ENCODE data around the gene RAB6A. TPM values are rescaled to one million over a fixed set of nuclear protein-coding genes. Genes with fewer than 3 reads are reported as not detected.
"Not testable (repeated sequence)": the region's sequence is repeated elsewhere in the genome, so short reads cannot be mapped to it uniquely, and the experiment has no call there.

Gene RAB6A
- total RNA-seq, 2 donors from 2014 or later: 179 to 247 TPM

GRCh38 chr11:73743045-73743444 lies 17.8 kb downstream of the RAB6A start:
- peaks cover 18 to 39% of the 10 kb centered on the region in 2 donors for H3K4me1 ChIP-seq (ENCODE audit: control insufficient read depth in 1 of 2, low read depth in 2 of 2)
- H3K27ac ChIP-seq: no peak overlapping the region
- DNase-seq (ENCODE audit: low spot score) (no peak), ATAC-seq (ENCODE audit: insufficient number of reproducible peaks, low FRiP score, low read depth) (no peak)
- no peaks in the 10 kb centered on the region for H3K36me3 ChIP-seq
- TF ChIP-seq, protein P1, sequence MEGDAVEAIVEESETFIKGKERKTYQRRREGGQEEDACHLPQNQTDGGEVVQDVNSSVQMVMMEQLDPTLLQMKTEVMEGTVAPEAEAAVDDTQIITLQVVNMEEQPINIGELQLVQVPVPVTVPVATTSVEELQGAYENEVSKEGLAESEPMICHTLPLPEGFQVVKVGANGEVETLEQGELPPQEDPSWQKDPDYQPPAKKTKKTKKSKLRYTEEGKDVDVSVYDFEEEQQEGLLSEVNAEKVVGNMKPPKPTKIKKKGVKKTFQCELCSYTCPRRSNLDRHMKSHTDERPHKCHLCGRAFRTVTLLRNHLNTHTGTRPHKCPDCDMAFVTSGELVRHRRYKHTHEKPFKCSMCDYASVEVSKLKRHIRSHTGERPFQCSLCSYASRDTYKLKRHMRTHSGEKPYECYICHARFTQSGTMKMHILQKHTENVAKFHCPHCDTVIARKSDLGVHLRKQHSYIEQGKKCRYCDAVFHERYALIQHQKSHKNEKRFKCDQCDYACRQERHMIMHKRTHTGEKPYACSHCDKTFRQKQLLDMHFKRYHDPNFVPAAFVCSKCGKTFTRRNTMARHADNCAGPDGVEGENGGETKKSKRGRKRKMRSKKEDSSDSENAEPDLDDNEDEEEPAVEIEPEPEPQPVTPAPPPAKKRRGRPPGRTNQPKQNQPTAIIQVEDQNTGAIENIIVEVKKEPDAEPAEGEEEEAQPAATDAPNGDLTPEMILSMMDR (IDR thresholded peaks at IDR 0.05): no peak
- H3K9me3 ChIP-seq: no peaks in the 10 kb centered on the region
- no peak overlapping the region for H3K4me3 ChIP-seq
- H3K27me3 ChIP-seq (replicated peaks; ENCODE audit: insufficient read depth): no peaks in the 10 kb centered on the region

GRCh38 chr11:73735959-73736358 lies 24.9 kb downstream of the RAB6A start:
- DNase-seq (ENCODE audit: low spot score); H3K9me3 ChIP-seq; ATAC-seq (ENCODE audit: insufficient number of reproducible peaks, low FRiP score, low read depth); H3K27ac ChIP-seq; H3K27me3 ChIP-seq (replicated peaks; ENCODE audit: insufficient read depth); H3K36me3 ChIP-seq; H3K4me3 ChIP-seq: not testable (repeated sequence)
- H3K4me1 ChIP-seq (ENCODE audit: control insufficient read depth in 1 of 2, low read depth in 2 of 2): peaks cover 8 to 27% of the 10 kb centered on the region in 2 donors

- H3K27me3 ChIP-seq (replicated peaks; ENCODE audit: insufficient read depth): no peaks in the 10 kb centered on the region
- no peak overlapping the region for H3K4me3 ChIP-seq
- no peaks in the 10 kb centered on the region for H3K9me3 ChIP-seq
- TF ChIP-seq, protein P1 (IDR thresholded peaks at IDR 0.05): no peak
- H3K27ac ChIP-seq: no peak overlapping the region
- DNase-seq (ENCODE audit: low spot score) (no peak), ATAC-seq (ENCODE audit: insufficient number of reproducible peaks, low FRiP score, low read depth) (no peak)
- H3K36me3 ChIP-seq: peaks cover 2% of the 10 kb centered on the region
- H3K4me1 ChIP-seq (ENCODE audit: control insufficient read depth in 1 of 2, low read depth in 2 of 2): peaks cover 8 to 27% of the 10 kb centered on the region in 2 donors
Measured at GRCh38 chr11:73734993-73735392, 25.9 kb downstream of the RAB6A start.

- H3K27ac ChIP-seq; DNase-seq (ENCODE audit: low spot score); H3K4me3 ChIP-seq; ATAC-seq (ENCODE audit: insufficient number of reproducible peaks, low FRiP score, low read depth); H3K9me3 ChIP-seq; H3K27me3 ChIP-seq (replicated peaks; ENCODE audit: insufficient read depth); H3K36me3 ChIP-seq: not testable (repeated sequence)
- peaks cover 8 to 27% of the 10 kb centered on the region in 2 donors for H3K4me1 ChIP-seq (ENCODE audit: control insufficient read depth in 1 of 2, low read depth in 2 of 2)
Measured at GRCh38 chr11:73734011-73734410, 26.9 kb downstream of the RAB6A start.

- not testable (repeated sequence) for H3K27ac ChIP-seq; H3K9me3 ChIP-seq; H3K4me3 ChIP-seq; DNase-seq (ENCODE audit: low spot score); H3K27me3 ChIP-seq (replicated peaks; ENCODE audit: insufficient read depth); ATAC-seq (ENCODE audit: insufficient number of reproducible peaks, low FRiP score, low read depth); H3K36me3 ChIP-seq
- peaks cover 4 to 20% of the 10 kb centered on the region in 2 donors for H3K4me1 ChIP-seq (ENCODE audit: control insufficient read depth in 1 of 2, low read depth in 2 of 2)
Measured at GRCh38 chr11:73732936-73733335, 27.9 kb downstream of the RAB6A start.

DNA sequence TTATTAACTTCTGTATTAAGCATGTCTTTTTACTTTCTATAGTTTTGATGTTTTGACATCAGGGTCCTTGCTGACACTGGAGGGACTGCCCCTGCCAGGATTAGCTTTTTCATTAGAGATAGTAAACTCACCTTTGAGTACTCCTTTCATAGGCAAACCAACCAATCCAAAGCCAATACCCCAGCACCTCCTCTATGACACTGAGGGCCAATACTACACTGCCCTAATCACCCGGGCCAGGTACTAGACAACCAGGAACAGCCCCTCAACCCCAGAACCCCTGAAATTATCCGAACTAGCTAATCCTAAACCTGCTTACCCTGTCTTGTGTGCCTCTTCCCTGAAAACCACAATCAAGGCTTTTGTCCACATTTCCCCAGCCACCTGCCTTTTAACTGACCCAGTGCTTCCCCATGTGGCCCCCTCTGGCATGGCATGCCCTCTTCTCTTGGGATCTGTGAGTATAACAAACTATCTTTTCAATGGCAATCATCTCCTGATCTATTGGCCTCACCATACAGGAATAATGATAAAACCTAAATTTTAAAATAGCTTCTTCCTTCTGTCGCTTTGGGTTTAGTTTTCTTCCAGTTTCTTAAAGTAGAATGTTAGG lies 31.2 kb downstream of the RAB6A start:
- Histone ChIP-seq H3K27ac (no peak overlapping the region), H3K36me3 (peaks cover 2% of the 10 kb centered on the region), H3K27me3 (replicated peaks; ENCODE audit: insufficient read depth) (no peaks in the 10 kb centered on the region), H3K4me3 (no peak overlapping the region), H3K9me3 (no peaks in the 10 kb centered on the region), H3K4me1 (ENCODE audit: control insufficient read depth in 1 of 2, low read depth in 2 of 2) (peaks cover 4 to 7% of the 10 kb centered on the region in 2 donors)
- ATAC-seq (ENCODE audit: insufficient number of reproducible peaks, low FRiP score, low read depth): no peak
- TF ChIP-seq, protein P1 (IDR thresholded peaks at IDR 0.05): peak; percentile 18
- no peak for DNase-seq (ENCODE audit: low spot score)

GRCh38 chr11:73728000-73728399 lies 32.9 kb downstream of the RAB6A start:
- no peak overlapping the region for H3K4me3 ChIP-seq
- H3K4me1 ChIP-seq (ENCODE audit: control insufficient read depth in 1 of 2, low read depth in 2 of 2): no peaks in the 10 kb centered on the region
- H3K36me3 ChIP-seq: peaks cover under 1% of the 10 kb centered on the region
- H3K27ac ChIP-seq: no peak overlapping the region
- TF ChIP-seq, protein P1 (IDR thresholded peaks at IDR 0.05): no peak
- H3K9me3 ChIP-seq: no peaks in the 10 kb centered on the region
- H3K27me3 ChIP-seq (replicated peaks; ENCODE audit: insufficient read depth): no peaks in the 10 kb centered on the region
- no peak for ATAC-seq (ENCODE audit: insufficient number of reproducible peaks, low FRiP score, low read depth)
- no peak for DNase-seq (ENCODE audit: low spot score)
